Testis (tissue), 2 donors: ENCODE data around the gene NTM.

Experiments used
- CTCF ChIP-seq, 3 experiments: fragments of 450-650 bp in 2 of 3; fragments of 200-600 bp in 1 of 3; sonication (generic) in 1 of 3; IDR thresholded peaks; one replicate each; pipeline ENCODE4 v1.5.1; 2016 to 2019; ENCODE audit warnings: antibody characterized with exemption in 3 of 3, mild to moderate bottlenecking in 2 of 3, moderate library complexity in 1 of 3
- POLR2A ChIP-seq: fragments of 450-650 bp; IDR thresholded peaks from one replicate; pipeline ENCODE4 v1.6.1; 2017; ENCODE audit warnings: antibody characterized with exemption, mild to moderate bottlenecking, moderate library complexity

GRCh38 chr11:132285631-132286030 is 915.2 kb downstream of the NTM start:
- no peak for TF ChIP-seq CTCF (IDR thresholded peaks at IDR 0.05)
- no peak for TF ChIP-seq POLR2A
